ENCODE results near the gene BACE1.

DNA sequence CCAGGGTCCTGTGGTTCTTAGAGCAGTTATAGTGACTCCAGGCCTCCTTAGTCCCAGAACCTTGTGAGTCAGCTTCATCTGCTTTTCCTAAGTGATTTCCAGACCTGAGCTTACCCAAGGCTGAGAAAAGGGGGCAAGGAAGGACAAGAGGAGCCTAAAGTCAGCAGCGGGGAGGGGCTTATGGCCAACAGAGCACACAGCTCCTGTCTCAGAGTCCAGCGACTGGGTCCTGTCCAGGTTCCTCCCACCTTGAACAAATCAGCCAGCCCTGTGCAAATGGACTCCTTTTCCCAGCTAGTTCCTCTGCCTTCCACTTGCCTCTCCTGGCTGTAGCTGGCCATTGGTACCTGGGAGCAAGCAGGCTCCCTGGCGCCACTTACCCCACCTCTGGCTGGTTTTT, 10.9 kb downstream of the BACE1 start:
- TF ChIP-seq, protein P1, sequence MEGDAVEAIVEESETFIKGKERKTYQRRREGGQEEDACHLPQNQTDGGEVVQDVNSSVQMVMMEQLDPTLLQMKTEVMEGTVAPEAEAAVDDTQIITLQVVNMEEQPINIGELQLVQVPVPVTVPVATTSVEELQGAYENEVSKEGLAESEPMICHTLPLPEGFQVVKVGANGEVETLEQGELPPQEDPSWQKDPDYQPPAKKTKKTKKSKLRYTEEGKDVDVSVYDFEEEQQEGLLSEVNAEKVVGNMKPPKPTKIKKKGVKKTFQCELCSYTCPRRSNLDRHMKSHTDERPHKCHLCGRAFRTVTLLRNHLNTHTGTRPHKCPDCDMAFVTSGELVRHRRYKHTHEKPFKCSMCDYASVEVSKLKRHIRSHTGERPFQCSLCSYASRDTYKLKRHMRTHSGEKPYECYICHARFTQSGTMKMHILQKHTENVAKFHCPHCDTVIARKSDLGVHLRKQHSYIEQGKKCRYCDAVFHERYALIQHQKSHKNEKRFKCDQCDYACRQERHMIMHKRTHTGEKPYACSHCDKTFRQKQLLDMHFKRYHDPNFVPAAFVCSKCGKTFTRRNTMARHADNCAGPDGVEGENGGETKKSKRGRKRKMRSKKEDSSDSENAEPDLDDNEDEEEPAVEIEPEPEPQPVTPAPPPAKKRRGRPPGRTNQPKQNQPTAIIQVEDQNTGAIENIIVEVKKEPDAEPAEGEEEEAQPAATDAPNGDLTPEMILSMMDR (IDR thresholded peaks at IDR 0.05): no peak
- TF ChIP-seq EZH2 (IDR thresholded peaks at IDR 0.05): no peak
- TF ChIP-seq EZH2phosphoT487 (IDR thresholded peaks at IDR 0.05): no peak

All from neural progenitor cell (in vitro differentiated cells).